ENCODE results near the gene ATRNL1. TPM values are rescaled to one million over a fixed set of nuclear protein-coding genes. Genes with fewer than 3 reads are reported as not detected.

Gene ATRNL1
- total RNA-seq, 1 donor from 2014 or later, result 24.2 TPM

DNA sequence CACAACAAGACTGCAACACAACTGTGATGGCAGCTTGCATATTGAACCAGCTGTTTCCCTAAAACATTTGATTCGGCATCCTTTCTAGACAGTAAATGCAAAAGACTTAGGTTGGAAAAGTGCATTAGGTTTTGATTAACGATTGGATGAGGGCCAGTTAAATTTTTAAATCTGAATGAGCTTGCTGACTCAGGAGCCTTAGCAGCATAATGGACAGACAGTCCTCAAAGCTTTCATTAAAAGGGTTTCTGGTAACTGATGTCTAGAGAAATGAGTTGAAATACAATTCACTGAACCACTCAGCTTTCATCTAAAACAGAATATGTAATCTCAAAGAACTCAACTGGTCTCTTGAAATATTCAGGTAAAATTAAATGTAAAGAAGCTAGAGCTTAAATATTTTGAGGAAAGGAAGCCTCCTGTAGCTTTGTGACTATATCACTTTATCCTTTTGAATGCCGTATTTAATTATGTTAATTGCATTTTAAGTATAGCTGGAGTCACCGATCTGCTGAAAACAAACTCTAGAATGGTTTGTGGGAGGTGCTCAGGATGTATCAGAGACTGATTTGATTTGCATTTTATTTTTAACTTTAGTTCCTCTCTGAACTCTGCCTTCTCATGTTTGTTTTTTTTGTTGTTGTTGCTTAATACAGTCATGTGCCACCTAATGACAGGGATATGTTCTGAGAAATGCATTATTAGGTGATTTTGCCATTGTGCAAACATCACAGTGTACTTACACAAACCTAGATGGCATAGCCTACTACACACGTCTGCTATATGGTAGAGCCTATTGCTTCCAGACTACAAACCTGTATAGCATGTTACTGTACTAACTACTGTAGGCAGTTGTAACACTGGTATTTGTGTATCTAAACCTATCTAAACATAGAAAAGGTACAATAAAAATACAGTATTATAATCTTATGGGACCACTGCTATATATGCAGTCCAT, 29.2 kb upstream of the ATRNL1 start:
- H3K4me1 Mint-ChIP-seq (ENCODE audit: low read depth), result peaks cover 5% of the 10 kb centered on the region
- DNase-seq (ENCODE audit: low spot score, unreplicated experiment), result no peak
- TF ChIP-seq, protein P1, sequence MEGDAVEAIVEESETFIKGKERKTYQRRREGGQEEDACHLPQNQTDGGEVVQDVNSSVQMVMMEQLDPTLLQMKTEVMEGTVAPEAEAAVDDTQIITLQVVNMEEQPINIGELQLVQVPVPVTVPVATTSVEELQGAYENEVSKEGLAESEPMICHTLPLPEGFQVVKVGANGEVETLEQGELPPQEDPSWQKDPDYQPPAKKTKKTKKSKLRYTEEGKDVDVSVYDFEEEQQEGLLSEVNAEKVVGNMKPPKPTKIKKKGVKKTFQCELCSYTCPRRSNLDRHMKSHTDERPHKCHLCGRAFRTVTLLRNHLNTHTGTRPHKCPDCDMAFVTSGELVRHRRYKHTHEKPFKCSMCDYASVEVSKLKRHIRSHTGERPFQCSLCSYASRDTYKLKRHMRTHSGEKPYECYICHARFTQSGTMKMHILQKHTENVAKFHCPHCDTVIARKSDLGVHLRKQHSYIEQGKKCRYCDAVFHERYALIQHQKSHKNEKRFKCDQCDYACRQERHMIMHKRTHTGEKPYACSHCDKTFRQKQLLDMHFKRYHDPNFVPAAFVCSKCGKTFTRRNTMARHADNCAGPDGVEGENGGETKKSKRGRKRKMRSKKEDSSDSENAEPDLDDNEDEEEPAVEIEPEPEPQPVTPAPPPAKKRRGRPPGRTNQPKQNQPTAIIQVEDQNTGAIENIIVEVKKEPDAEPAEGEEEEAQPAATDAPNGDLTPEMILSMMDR (IDR thresholded peaks at IDR 0.05; ENCODE audit: unreplicated experiment), result no peak
- H3K4me3 Mint-ChIP-seq (ENCODE audit: low read depth), result no peak overlapping the region
- H3K27me3 Mint-ChIP-seq, result peaks cover 4% of the 10 kb centered on the region
- no peak overlapping the region for H3K27ac Mint-ChIP-seq
- H3K9me3 Mint-ChIP-seq (ENCODE audit: low read depth), result no peaks in the 10 kb centered on the region
- no peaks in the 10 kb centered on the region for H3K36me3 Mint-ChIP-seq (ENCODE audit: insufficient read depth)

DNA sequence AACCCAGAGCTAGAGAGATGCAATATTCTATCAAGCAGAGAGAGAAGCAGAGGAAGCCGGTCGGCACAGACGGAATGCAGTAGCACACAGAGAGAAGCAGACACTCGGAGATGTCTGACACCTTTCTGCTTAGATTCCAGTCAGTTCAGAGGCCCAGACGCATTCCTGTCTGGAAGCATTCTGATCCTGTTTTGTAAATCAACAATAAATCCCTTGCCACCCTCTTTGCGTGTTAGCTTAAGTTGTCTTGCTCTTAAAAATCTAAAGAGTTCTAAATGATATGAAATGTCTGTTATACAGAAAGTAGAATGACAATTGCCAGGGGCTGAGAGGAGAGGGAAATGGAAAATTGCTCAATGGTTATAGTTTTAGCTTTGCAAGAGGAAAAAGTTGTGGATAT, 27.4 kb upstream of the ATRNL1 start:
- peaks cover 5% of the 10 kb centered on the region for H3K4me1 Mint-ChIP-seq (ENCODE audit: low read depth)
- no peak overlapping the region for H3K27ac Mint-ChIP-seq
- TF ChIP-seq, protein P1 (IDR thresholded peaks at IDR 0.05; ENCODE audit: unreplicated experiment), result no peak
- no peaks in the 10 kb centered on the region for H3K36me3 Mint-ChIP-seq (ENCODE audit: insufficient read depth)
- H3K27me3 Mint-ChIP-seq, result peaks cover 4% of the 10 kb centered on the region
- DNase-seq (ENCODE audit: low spot score, unreplicated experiment), result no peak
- no peaks in the 10 kb centered on the region for H3K9me3 Mint-ChIP-seq (ENCODE audit: low read depth)
- H3K4me3 Mint-ChIP-seq (ENCODE audit: low read depth), result no peak overlapping the region

GRCh38 chr10:115066528-115066927, 26.6 kb upstream of the ATRNL1 start:
- Mint-ChIP-seq H3K9me3 (ENCODE audit: low read depth) (no peaks in the 10 kb centered on the region), H3K27me3 (peaks cover 4% of the 10 kb centered on the region), H3K4me3 (ENCODE audit: low read depth) (no peak overlapping the region), H3K4me1 (ENCODE audit: low read depth) (peaks cover 5% of the 10 kb centered on the region), H3K36me3 (ENCODE audit: insufficient read depth) (no peaks in the 10 kb centered on the region), H3K27ac (no peak overlapping the region)
- TF ChIP-seq, protein P1 (IDR thresholded peaks at IDR 0.05; ENCODE audit: unreplicated experiment), result no peak
- DNase-seq (ENCODE audit: low spot score, unreplicated experiment), result no peak

DNA sequence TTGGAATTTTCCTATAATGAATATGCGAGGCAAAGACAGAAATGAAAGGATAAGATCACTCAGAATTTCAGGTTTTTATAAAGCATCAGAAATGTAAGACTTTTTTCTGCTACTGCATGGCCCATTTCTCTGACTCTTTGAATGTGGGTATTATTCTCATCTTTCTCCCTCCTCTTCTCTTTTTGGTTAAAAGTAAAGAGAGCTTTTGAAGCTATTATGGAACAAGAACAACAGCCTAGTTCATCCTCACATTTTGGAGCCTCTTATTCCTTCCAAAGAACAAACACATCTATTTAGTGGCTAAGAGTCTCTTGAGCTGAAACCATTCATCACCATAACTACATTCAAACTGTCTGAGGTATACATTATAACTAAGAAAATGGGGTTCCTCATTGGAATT, 19.4 kb upstream of the ATRNL1 start:
- peaks cover 3% of the 10 kb centered on the region for H3K9me3 Mint-ChIP-seq (ENCODE audit: low read depth)
- DNase-seq (ENCODE audit: low spot score, unreplicated experiment), result no peak
- no peak overlapping the region for H3K4me3 Mint-ChIP-seq (ENCODE audit: low read depth)
- no peaks in the 10 kb centered on the region for H3K27me3 Mint-ChIP-seq
- TF ChIP-seq, protein P1 (IDR thresholded peaks at IDR 0.05; ENCODE audit: unreplicated experiment), result no peak
- H3K4me1 Mint-ChIP-seq (ENCODE audit: low read depth), result no peaks in the 10 kb centered on the region
- H3K36me3 Mint-ChIP-seq (ENCODE audit: insufficient read depth), result no peaks in the 10 kb centered on the region
- H3K27ac Mint-ChIP-seq, result no peak overlapping the region

- Mint-ChIP-seq H3K27me3 (peaks cover 3% of the 10 kb centered on the region), H3K9me3 (ENCODE audit: low read depth) (peaks cover 21% of the 10 kb centered on the region), H3K27ac (no peak overlapping the region), H3K4me3 (ENCODE audit: low read depth) (no peak overlapping the region), H3K36me3 (ENCODE audit: insufficient read depth) (peaks cover 3% of the 10 kb centered on the region), H3K4me1 (ENCODE audit: low read depth) (no peaks in the 10 kb centered on the region)
- TF ChIP-seq, protein P1 (IDR thresholded peaks at IDR 0.05; ENCODE audit: unreplicated experiment), result no peak
- no peak for DNase-seq (ENCODE audit: low spot score, unreplicated experiment)
Observed at GRCh38 chr10:115082506-115082905, 10.7 kb upstream of the ATRNL1 start.
